NCI-H146 (cell line): Measurements from ENCODE around the gene ETHE1.

Experiments used
- DNase-seq: peaks from one replicate; lab custom pipeline; 2025; lab: John Stamatoyannopoulos, UW

ETHE1 gene

GRCh38 chr19:43526884-43527859 lies at the start of gene ETHE1:
ETHE1 (minus strand) TSS chr19:43527201; CDS start chr19:43527177, 24 bp downstream.
- peak; percentile 88 for DNase-seq

- DNase-seq = peak; percentile 88
Observed at GRCh38 chr19:43575955-43576878, 49.2 kb upstream of the ETHE1 start.

GRCh38 chr19:43575156-43575950 lies 48.4 kb upstream of the ETHE1 start, which contains the start of the genes PINLYP and XRCC1:
PINLYP (plus strand) TSS chr19:43575801; CDS start chr19:43577192, 1,391 bp downstream.
XRCC1 (minus strand) TSS chr19:43575527; CDS start chr19:43575458, 69 bp downstream.
- peak; percentile 99 for DNase-seq

GRCh38 chr19:43574424-43575155 lies 47.6 kb upstream of the ETHE1 start:
- DNase-seq = no peak

- DNase-seq = peak; percentile 44
Observed at GRCh38 chr19:43572171-43572588, 45.2 kb upstream of the ETHE1 start.

- peak; percentile 94 for DNase-seq
Observed at GRCh38 chr19:43570174-43570791, 43.3 kb upstream of the ETHE1 start.

- no peak for DNase-seq
Observed at GRCh38 chr19:43569657-43570056, 42.7 kb upstream of the ETHE1 start.

GRCh38 chr19:43564800-43565199 lies 37.8 kb upstream of the ETHE1 start:
- no peak for DNase-seq

- no peak for DNase-seq
Observed at GRCh38 chr19:43563816-43564457, 36.9 kb upstream of the ETHE1 start.

GRCh38 chr19:43562698-43563241 lies 35.8 kb upstream of the ETHE1 start:
- peak; percentile 63 for DNase-seq

GRCh38 chr19:43562226-43562697 lies 35.3 kb upstream of the ETHE1 start:
- no peak for DNase-seq

- DNase-seq = no peak
Observed at GRCh38 chr19:43561139-43561970, 34.4 kb upstream of the ETHE1 start.

GRCh38 chr19:43560687-43561086 lies 33.7 kb upstream of the ETHE1 start:
- no peak for DNase-seq

GRCh38 chr19:43555185-43555770 lies 28.3 kb upstream of the ETHE1 start:
- DNase-seq = peak; percentile 63

- DNase-seq = no peak
Observed at GRCh38 chr19:43554317-43554895, 27.4 kb upstream of the ETHE1 start.

GRCh38 chr19:43553656-43554055 lies 26.7 kb upstream of the ETHE1 start:
- no peak for DNase-seq

- no peak for DNase-seq
Observed at GRCh38 chr19:43552616-43553015, 25.6 kb upstream of the ETHE1 start.

- DNase-seq = no peak
Observed at GRCh38 chr19:43552198-43552450, 25.1 kb upstream of the ETHE1 start.
